GM18498 (cell line): ENCODE data around the gene TUBGCP3.
"Not testable (repeated sequence)": the region's sequence is repeated elsewhere in the genome, so short reads cannot be mapped to it uniquely, and the experiment has no call there.

Source experiments
- ATAC-seq: cut with Tn5 transposase; IDR thresholded peaks from one replicate; pipeline ENCODE4 v1.9.1; 2021; ENCODE audit warnings: mild to moderate bottlenecking, moderate library complexity; ENCODE audit not compliant: unreplicated experiment

The TUBGCP3 gene

DNA sequence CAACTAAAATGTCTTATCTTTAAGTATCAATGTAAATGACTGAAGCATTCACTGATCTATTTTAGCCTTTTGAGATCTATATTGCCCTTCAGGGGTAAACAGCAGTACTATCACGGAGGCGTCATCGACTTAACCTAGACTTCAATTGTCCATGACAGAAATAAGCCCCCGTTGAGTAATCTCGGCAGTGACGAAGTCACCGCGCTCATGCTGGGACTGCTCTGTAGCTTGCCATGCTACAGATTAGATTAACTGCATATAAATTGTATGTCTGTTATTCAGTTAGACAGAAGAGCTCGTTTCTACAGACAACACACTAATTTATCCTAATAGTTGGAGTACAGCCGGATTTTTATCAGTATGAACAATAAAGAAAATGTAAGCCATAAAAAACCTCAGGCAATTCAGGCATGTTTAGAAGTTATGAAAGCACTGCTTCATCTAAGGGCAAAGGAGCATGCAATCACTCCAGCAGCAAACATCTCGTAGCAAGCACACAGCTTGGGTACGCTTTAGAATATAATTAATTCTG lies 56.6 kb downstream of the TUBGCP3 start:
- ATAC-seq = no peak

DNA sequence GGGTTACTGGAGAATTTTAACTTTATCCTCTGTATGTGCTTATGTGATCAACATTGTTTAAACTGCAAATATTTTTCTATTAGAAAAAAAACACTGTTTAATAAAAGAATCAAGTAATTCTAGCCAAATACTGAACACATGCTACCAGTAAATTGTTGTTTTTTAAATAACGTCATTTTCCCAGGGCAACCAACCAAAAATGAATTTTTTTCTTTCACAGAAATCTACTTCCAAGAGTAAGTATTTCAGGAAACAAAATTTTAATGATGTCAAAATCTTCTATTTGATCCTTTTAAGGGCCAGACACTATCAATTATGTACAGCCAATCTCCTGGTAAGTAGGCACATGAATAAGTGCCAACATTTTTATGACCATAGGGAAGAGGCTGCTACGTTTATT lies 57.1 kb downstream of the TUBGCP3 start:
- ATAC-seq = no peak

DNA sequence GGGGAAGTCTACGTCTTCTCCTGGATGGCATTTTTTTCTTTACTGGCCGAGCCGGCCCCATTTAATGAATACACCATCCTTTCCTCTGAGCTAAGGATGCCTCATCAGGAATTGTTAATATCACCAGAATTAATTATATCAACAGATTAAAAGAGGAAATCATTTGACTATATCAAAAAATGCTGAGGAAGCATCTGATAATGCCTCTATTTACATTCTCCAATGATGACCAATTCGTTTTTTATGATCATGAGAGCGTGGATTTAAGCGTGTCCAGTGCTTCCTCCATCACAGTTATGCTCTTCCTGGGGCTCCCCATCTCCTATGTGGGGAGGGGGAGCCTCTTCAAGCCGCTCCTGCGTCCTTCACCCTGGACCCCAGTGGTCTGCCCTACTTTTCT lies 58.7 kb downstream of the TUBGCP3 start:
- no peak for ATAC-seq

DNA sequence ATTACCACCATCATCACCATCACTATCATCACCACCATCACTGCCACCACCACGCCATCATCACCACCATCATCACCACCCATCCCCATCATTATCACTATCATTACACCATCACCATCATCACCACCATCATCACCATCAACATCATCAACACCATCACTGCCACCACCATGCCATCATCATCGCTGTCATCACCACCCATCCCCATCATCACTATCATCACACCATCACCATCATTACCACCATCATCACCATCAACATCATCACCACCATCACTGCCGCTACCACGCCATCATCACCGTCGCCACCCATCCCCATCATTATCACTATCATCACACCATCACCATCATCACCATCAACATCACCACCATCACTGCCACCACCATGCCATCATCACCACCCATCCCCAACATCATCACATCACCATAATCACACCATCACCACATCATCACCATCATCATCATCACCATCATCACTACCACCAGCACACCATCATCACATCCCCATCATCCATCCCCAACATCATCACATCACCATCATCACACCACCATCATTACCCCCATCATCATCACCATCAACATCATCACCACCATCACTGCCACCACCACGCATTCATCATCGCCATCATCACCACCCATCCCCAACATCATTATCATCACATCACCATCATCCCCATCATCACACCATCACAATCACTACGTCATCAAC lies 61.7 kb downstream of the TUBGCP3 start:
- ATAC-seq = no peak

DNA sequence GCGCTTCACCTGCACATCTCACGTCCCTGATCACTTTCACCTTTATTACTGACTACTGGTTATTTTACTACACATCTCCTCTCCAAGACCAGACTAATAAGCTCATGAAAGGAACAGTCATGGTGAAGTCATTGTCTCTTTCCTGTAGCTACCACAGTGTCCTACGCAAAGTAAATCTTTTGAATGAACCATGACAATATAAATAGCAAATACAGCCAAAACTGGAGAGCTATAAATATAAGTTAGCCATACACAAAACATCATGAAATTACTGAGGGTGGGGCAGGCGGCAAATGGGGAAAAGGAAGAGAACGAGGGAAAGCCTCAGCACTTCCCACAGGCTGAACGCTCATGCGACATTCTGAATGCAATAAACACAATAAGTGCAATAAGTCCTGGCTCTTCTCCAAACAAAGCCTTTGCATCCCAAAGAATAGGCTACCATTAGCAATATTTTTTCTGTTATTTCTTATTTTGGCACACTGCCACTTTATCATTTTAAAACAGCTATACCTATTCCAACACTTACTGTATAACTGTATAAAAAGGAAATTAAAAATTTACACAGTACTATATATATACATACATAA lies 62.5 kb downstream of the TUBGCP3 start:
- no peak for ATAC-seq

DNA sequence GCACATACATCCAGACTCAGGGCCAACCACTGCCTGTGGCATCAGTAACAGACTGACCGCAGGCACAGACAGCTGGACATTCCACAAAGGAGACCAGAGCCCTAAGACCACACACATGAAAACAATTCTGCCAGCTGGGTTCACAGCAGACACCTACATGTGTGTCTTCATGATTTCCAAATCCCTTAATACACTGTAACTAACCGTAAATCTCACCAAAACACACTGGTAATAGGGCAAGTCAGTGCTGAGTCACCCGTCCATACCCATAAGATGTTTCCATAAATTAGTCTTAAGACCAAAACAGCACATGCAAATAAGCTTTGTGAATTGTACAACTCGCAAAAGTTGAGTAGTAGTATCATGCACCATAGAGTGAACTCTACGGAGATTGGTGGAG lies 65.4 kb downstream of the TUBGCP3 start:
- no peak for ATAC-seq

DNA sequence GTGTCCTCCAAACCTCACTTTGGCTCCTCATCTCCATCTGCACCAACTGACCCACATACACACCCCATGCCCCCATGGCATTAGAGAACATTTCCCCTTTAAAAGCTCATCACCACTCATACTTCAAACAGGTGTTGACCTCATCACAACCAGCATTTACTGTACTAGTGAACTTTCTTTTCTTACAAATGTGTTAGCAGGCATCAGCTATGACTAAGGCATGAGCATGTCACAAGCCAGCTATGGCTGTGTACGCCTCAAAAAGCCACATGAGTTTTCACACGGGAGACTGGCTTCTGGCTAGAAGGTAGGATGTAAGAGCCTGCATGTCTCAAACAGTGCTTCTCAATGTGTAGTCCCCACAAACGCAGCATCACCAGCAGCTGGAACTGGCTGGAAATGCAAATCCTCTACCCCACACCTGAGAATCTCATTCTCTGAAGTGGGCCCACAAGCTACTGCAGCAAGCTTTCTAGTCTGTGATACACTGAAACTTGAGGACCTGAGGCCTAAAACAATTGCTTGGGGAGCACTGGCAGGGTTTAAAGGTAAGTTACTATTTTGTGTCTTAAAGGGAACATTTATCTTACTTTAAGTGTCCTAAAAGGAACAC lies 66.8 kb downstream of the TUBGCP3 start:
- no peak for ATAC-seq

DNA sequence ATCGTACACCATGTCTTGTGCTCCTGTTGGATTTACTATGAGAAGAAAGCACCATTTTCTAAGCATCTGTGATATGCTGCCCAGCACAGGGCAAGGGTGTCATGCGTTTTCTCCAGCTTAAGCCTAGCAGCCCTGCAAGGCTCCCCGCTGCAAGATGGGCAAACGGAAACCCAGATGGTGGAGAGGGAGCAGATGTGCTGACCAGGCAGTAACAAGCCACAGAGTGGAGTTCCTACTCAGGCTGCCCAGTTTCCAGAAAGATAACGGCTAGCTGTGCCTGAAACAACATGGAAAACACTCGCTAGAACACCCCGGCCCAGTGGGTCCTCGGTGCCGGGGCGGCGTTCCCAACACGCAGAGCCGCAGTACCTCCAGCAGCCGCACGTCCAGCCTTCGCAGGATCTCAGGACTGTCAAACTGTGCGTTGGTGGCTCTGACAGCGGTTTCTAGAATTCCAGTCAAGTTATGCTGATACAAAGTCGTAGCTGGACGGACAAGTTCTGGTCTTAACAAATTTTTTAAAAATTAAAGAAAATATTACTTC lies 68.4 kb downstream of the TUBGCP3 start:
- no peak for ATAC-seq

DNA sequence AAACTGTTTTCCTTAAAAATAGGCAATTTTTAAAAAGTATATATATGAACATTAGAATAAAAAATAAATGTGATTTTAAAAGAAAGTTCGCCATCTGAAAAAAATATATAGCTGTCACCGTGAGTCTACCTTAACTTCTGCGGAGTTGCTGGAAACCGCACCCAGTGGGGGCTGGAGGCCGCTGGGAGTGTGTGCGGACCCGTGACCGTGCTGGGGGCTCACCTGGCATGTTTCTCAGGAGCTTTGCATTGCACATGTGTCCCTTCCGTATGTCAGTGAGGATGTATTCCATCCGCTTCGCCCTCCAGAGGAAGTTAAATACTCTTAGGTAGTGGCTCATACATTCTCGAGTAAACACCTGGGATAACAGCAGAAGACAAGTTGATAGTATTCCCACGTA lies 71.7 kb downstream of the TUBGCP3 start:
- no peak for ATAC-seq

DNA sequence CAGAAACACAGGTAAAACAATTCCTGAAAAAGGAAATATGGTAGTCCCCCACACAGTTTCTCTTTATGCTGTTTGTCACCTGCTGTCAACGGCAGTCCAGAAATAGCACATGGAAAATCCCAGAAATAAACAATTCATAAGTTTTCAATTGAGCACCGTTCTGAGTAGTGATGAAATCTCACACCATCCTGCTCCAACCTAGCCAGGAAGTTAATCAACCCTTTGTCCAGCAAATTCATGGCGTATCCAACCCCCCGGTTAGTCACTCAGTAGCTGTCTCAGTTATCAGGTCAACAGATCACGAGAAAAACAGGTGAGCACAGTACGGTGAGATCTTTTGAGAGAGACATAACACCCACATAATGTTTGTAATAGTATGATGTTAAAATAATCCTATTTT lies 74.2 kb downstream of the TUBGCP3 start:
- ATAC-seq = no peak

DNA sequence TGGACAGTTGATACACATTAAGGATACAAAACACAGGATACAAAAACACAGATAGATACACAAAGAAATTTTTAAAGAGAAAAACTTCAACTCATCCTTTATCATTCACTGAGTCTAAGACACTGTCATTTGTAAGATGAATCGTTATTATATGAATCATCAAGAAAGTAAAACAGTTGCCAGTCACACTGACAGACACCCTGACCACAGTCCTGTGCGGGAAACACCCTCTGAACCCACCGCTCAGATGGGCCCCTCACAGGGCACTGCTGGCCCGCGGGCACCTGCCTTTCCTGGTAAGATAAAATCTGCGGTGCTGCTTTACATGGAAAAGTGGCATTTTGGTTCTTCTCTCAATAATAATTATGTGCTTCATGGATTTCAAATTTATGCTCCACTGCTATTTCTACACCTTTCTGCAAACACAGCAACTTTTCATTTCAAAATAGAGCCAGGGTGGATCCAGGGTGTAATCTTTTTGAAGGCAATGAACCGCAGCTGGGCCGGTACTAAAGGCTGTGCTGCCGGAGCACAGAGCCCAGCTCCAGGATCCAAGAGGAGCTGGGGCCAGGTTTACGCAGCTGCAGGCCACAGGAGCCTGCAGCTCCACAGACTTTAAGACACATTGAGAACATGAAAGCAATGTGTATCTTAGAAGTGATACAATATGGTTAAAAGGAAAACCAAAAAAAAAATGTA lies 76.8 kb downstream of the TUBGCP3 start:
- no peak for ATAC-seq

DNA sequence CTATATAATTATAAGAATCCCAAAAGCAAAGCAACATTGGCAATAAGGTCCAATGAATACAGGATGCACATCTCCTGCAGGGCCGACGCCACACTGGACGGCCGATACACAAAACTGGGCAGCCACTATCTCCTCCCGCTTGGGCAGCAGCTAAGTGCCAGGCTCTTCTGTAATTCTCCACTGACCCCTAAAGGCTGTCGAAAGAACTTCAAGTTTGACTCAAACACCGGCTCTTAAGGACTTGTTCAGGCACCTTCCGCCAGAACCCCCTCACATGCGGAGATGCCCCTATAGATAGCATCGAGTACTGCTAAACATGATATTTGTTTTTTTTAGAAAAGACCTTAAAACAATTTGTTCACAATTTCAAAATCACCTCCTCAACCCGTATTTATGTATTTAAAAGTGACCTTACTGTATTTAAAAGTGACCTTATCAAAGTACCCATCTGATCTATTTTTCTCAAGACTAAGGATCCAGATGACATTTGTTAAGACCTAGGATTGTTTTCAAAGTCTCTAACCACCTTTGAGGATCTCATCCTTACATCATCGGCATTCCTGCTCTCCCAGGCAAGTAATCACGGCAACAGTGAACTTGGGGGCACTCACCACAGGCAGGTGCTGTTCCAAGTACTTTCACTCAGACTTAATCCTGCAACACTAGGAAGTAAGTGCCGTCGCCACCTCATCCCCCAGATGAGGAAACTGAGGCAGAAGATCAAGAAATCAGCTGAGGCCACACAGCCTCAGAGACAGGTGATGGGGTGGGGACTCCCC lies 77.8 kb downstream of the TUBGCP3 start:
- ATAC-seq = no peak

DNA sequence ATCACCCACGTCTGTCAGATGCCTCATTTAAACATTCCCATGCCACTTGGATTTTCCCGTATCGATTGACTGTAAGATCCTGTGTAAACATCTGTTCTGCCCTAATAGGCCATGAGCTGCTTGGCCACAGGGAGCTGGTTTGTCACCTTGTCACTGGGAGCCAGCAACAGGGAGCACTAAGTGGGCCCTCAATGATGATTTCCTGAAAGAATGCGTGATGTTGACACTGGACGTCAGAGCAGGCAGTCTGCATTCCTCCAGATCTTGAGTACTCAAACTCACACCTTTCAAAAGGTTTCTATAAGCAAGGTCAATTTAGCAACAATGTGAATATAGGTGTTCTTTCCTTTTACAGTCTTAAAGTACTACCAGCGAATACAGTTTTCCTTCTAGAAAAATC lies 78.8 kb downstream of the TUBGCP3 start:
- ATAC-seq = no peak

DNA sequence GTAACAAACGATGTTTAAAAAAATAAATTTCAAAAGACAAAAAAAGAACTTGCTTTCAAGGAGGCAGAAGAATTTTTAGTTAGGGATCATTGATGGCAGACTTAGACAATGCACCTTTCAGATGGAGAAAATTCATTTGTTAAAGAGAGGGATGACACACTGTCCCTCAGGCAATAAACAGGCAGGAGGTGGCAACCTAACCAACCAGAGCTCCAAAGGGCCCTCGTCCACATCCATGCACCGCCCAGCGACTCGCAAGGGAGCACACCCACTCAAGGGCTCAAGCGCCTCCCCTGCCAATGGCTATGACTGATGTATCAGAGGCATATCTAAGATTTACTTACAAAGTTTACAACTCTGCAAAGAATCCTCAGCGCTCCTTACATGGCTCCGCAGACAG lies 81.9 kb downstream of the TUBGCP3 start:
- ATAC-seq = no peak

DNA sequence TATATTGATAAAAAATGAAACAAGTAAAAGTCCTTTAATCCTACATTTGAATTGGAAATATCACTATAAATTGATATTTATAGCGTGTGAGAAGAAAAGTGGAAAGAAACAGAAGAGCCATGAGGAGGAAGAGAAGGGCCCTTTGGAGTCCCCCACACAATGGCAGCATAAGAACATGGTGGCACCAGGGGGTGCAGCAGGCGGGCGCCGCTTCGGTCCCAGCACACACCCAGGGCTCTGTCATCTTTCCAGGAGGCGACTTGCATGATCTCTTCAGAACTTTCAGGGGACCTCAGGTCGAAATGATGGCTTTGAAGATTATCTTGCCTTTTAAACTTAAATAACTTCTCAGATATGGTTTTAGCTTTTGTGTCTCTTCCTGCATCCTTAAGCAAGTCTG lies 91.8 kb downstream of the TUBGCP3 start:
- ATAC-seq = no peak

DNA sequence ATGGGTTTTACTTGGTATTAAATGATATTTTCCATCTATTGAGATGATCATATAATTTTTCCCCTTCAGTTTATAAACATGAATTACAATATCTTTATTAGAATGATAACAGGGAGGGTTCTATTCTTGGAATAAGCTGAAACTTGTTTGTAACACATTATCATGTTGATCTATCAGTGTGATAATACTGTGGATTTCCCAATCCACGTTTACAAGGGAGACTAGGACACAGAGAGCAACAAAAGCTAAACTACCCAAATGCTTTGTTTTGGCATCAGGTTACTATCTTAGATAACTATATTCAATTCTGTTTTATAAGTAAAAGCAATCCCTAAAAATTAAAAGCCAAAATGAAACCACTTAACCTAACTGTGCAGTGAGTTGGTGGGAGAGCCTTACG lies 92.5 kb downstream of the TUBGCP3 start:
- ATAC-seq = no peak

DNA sequence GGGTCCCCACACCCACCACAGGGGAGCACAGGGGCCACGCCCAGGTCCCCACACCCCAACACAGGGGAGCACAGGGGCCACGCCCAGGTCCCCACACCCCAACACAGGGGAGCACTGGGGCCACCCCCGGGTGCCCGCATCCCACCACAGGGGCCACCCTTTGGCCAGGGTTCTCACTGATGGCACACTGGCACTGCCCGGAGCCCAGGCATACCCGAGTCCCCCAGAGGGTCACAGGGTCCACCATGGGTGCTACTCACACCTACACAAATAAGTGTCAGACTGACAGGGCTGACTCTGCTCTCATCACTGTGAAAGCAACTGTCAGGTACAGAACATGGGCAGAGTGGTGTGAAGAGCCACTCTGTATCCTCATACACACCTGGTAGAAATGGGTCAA lies 98.8 kb downstream of the TUBGCP3 start:
- no peak for ATAC-seq

DNA sequence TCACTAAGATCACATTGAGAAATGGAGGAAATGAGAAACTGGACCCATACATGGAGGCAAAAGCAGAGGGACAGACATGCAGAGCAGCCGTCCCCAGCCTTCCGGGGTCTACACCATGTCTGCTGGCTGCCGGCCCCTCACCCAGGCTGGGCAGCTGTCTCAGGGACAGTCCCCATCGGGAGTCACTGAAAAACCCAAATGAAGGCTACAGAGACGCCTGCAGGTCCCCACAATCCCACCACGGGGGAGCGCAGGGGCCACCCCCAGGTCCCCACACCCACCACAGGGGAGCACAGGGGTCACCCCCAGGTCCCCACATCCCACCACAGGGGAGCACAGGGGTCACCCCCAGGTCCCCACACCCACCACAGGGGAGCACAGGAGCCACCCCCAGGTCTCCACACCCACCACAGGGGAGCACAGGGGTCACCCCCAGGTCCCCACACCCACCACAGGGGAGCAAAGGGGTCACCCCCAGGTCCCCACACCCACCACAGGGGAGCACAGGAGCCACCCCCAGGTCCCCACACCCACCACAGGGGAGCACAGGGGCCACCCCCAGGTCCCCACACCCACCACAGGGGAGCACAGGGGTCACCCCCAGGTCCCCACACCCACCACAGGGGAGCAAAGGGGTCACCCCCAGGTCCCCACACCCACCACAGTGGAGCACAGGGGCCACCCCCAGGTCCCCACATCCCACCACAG lies 99.5 kb downstream of the TUBGCP3 start:
- not testable (repeated sequence) for ATAC-seq

DNA sequence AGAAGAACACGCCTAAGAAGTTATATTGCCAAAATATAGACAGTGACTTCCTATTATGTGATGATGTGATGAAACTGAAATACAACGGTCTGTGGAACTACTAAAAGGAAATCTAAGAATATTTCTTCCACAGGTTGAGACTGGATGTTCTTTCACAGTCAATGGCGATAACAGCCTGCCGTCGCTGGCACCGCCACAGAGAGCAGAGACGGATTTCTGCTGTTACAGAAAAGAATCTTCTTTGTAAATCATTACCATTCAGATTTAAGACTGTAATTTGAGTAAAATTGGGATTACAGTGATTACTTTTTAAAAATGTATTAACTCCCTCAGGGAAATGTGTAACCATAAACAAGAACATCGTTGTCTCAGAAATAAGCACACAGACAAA lies 100.8 kb downstream of the TUBGCP3 start:
- ATAC-seq = no peak
